Lower leg skin (tissue), 4 donors: ENCODE results near the gene KLHL17. TPM values are rescaled to one million over a fixed set of nuclear protein-coding genes. Genes with fewer than 3 reads are reported as not detected.

Experiments
- DNase-seq, 2 donors: peaks; one replicate each; pipeline ENCODE4 v3.0.0-alpha.2; 2019; ENCODE audit warnings: low spot score in 2 of 2
- H3K4me3 ChIP-seq: fragments of 200-600 bp; sonication (generic); 2 replicates; pipeline ENCODE4 v1.5.1; 2017; ENCODE audit warnings: mild to moderate bottlenecking, low read depth; ENCODE audit not compliant: poor library complexity, severe bottlenecking
- POLR2A ChIP-seq, 2 donors: fragments of 450-650 bp; IDR thresholded peaks; one replicate each; pipeline ENCODE4 v1.6.1; 2016 to 2017; ENCODE audit warnings: antibody characterized with exemption in 2 of 2, mild to moderate bottlenecking in 1 of 2, moderate library complexity in 1 of 2
- WGBS, 2 donors: methylation state at CpG; one replicate each; pipeline ENCODE4 v1.1.5; 2018; 5-methylcytosine and 5-hydroxymethylcytosine counted together
- intact Hi-C: fragments of 100-400 bp; cut with DNase I; formaldehyde crosslinking; loops from one replicate; pipeline ENCODE4 v1.15.0; 2023; ENCODE audit warnings: low total_unique reads
- total RNA-seq, 4 donors: library from RNA; depleted of rRNA; stranded (reverse); fragments of >200 nt; gene quantifications; one replicate each; pipeline ENCODE4 v1.1.0, GENCODE V29; 2016
- TF ChIP-seq, protein P1 (sequence below), 3 donors: fragments of 450-650 bp; IDR thresholded peaks; one replicate each; pipeline ENCODE4 v1.5.1; 2016; ENCODE audit warnings: antibody characterized with exemption in 3 of 3, mild to moderate bottlenecking in 3 of 3, moderate library complexity in 2 of 3

Gene KLHL17
- total RNA-seq, 4 donors from 2014 or later: 9.7 to 30.9 (median 16.3) TPM

- 90% methylated on average over 10 of the region's 15 CpGs; no CpG with 5 or more reads in 1 of the 2 donors for WGBS, 2 donors
- H3K4me3 ChIP-seq: no peak overlapping the region
- TF ChIP-seq, protein P1, sequence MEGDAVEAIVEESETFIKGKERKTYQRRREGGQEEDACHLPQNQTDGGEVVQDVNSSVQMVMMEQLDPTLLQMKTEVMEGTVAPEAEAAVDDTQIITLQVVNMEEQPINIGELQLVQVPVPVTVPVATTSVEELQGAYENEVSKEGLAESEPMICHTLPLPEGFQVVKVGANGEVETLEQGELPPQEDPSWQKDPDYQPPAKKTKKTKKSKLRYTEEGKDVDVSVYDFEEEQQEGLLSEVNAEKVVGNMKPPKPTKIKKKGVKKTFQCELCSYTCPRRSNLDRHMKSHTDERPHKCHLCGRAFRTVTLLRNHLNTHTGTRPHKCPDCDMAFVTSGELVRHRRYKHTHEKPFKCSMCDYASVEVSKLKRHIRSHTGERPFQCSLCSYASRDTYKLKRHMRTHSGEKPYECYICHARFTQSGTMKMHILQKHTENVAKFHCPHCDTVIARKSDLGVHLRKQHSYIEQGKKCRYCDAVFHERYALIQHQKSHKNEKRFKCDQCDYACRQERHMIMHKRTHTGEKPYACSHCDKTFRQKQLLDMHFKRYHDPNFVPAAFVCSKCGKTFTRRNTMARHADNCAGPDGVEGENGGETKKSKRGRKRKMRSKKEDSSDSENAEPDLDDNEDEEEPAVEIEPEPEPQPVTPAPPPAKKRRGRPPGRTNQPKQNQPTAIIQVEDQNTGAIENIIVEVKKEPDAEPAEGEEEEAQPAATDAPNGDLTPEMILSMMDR (IDR thresholded peaks at IDR 0.05): no peak
- TF ChIP-seq POLR2A (IDR thresholded peaks at IDR 0.05): no peak
- no peak for DNase-seq
- intact Hi-C loops: no loop called here
Measured at GRCh38 chr1:947958-948357, 12.4 kb upstream of the KLHL17 start.

GRCh38 chr1:950268-950667, 10.1 kb upstream of the KLHL17 start:
- DNase-seq: no peak
- 90 to 97% methylated on average over 9 of the region's 9 CpGs for WGBS, 2 donors
- intact Hi-C loops: no loop called here
- no peak overlapping the region for H3K4me3 ChIP-seq
- TF ChIP-seq, protein P1 (IDR thresholded peaks at IDR 0.05): no peak

DNA sequence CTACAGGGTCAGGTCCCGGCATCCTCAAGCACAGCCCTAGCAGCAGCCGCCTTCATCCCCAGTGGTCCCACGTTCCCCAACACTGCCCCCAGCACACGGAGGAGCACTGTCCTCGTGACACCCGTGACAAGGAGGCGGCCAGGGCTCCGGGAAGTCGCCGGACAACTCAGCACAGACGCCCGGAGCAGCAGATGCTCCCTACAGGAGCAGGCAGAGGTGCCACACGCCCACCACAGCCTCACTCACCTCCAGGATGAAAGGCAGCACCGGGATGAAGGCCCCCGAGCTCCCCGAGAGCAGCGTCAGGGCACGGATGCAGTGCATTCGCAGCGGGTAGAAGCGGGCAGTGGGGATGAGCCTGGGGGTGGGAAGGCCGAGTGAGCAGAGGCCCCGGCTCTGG, 9.5 kb upstream of the KLHL17 start:
- TF ChIP-seq, protein P1 (IDR thresholded peaks at IDR 0.05): no peak
- no peak for TF ChIP-seq POLR2A (IDR thresholded peaks at IDR 0.05)
- H3K4me3 ChIP-seq: no peak overlapping the region
- intact Hi-C loops: no loop called here
- DNase-seq: no peak
- 91 to 96% methylated on average over 21 to 23 of the region's 23 CpGs for WGBS, 2 donors

GRCh38 chr1:951364-951763, 9.0 kb upstream of the KLHL17 start:
- no peak for DNase-seq
- TF ChIP-seq, protein P1 (IDR thresholded peaks at IDR 0.05): no peak
- TF ChIP-seq POLR2A (IDR thresholded peaks at IDR 0.05): no peak
- 79 to 83% methylated on average over 6 of the region's 6 CpGs for WGBS, 2 donors
- no peak overlapping the region for H3K4me3 ChIP-seq
- intact Hi-C loops: no loop called here

DNA sequence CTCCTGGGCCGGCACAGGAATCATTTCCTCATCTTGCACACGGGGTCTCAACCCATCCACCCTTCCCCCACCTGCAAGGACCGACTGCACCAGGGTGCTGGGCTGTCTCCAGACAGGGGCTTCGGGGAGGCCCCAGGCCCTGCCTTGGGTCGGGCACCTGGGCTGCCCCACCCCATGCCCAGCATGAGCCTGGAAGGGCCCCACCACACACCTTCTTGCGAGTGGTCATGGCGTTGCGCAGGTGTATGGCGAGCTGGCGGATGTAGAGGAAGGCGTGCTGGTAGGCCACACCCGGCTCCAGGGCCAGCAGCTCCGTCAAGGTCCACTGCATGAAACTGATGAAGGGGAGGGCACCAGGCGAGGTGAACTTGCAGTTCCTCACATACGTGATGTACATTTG, 8.2 kb upstream of the KLHL17 start:
- no peak overlapping the region for H3K4me3 ChIP-seq
- TF ChIP-seq POLR2A (IDR thresholded peaks at IDR 0.05): no peak
- no peak for DNase-seq
- intact Hi-C loops: no loop called here
- 89 to 92% methylated on average over 15 of the region's 15 CpGs for WGBS, 2 donors

DNA sequence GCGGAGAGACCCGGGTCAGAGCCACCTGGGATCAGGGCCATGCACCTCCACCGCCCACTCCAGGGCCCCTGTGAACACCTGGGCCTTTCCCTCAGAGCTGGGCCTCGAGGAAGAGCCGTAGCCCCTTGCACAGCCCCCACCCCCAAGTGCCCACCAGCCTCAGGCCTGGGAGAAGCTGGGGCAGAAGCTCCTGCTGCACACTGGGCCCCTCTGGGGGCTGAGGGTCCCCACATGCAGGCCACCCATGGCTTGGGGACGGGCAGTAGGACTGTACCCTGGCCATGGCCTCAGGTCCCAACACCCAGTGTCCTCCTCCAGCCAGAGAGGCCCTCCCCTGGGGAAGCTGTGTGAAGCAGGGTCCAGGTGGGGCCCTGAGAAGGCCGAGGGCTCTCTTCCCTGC, 7.8 kb upstream of the KLHL17 start:
- DNase-seq: no peak
- no peak overlapping the region for H3K4me3 ChIP-seq
- WGBS, 2 donors: 86 to 92% methylated on average over 5 to 7 of the region's 7 CpGs
- TF ChIP-seq POLR2A (IDR thresholded peaks at IDR 0.05): no peak
- TF ChIP-seq, protein P1 (IDR thresholded peaks at IDR 0.05): no peak
- intact Hi-C loops: no loop called here
